Right lobe of liver (tissue), 6 donors: ENCODE data around the gene PROB1. TPM values are rescaled to one million over a fixed set of nuclear protein-coding genes. Genes with fewer than 3 reads are reported as not detected.

Source experiments
- ATAC-seq, 4 donors: fragments of 200-7000 bp; cut with Tn5 transposase; one replicate each; pipeline ENCODE4 v1.9.1; 2020; ENCODE audit warnings: mild to moderate bottlenecking in 4 of 4, moderate library complexity in 4 of 4
- DNase-seq, 3 donors: peaks; one replicate each; pipeline ENCODE4 v3.0.0-alpha.2; 2020
- H3K27ac ChIP-seq, 3 donors: fragments of 200-600 bp; one replicate each; pipeline ENCODE4 v1.8.0; 2022
- H3K27me3 ChIP-seq, 2 donors: fragments of 200-600 bp; one replicate each; pipeline ENCODE4 v1.8.0; 2022
- H3K36me3 ChIP-seq, 4 donors: fragments of 200-600 bp; sonication (generic) in 1 of 4; one replicate each; pipeline versions ENCODE4 v1.5.1 to v1.8.0; 2017 to 2022; ENCODE audit warnings: control low read depth in 1 of 4
- H3K4me1 ChIP-seq, 4 donors: fragments of 200-600 bp; sonication (generic) in 1 of 4; one replicate each; pipeline versions ENCODE4 v1.5.1 to v1.8.0; 2017 to 2022; ENCODE audit warnings: control low read depth in 1 of 4
- H3K4me3 ChIP-seq, 3 donors: fragments of 200-600 bp; one replicate each; pipeline ENCODE4 v1.8.0; 2022
- H3K9me3 ChIP-seq, 4 donors: fragments of 200-600 bp; sonication (generic) in 1 of 4; one replicate each; pipeline versions ENCODE4 v1.5.1 to v1.8.0; 2017 to 2022; ENCODE audit warnings: control low read depth in 1 of 4
- POLR2A ChIP-seq: fragments of 450-650 bp; IDR thresholded peaks from one replicate; pipeline ENCODE4 v1.6.1; 2017; ENCODE audit warnings: antibody characterized with exemption, mild to moderate bottlenecking
- WGBS: methylation state at CpG from one replicate; pipeline ENCODE4 v1.1.6; 2018; ENCODE audit warnings: low coverage, low lambda C conversion rate; ENCODE audit not compliant: insufficient coverage; ENCODE audit errors: missing lambda C conversion rate; 5-methylcytosine and 5-hydroxymethylcytosine counted together
- intact Hi-C, 2 donors: fragments of 100-400 bp; cut with DNase I; formaldehyde crosslinking; loops; one replicate each; pipeline versions ENCODE4 v1.11.2 to v1.14.1; 2022
- total RNA-seq, 6 experiments: library from RNA; depleted of rRNA in 2 of 6; stranded (reverse); fragments of >200 nt in 2 of 6; fragmentation: NEBNext Ultra II Directional in 3 of 6; extraction: Animal tissue kit (Norgen Biotek cat#: 25700) in 3 of 6; gene quantifications; one replicate each; pipeline versions ENCODE4 v1.1.0 to v1.2.4, GENCODE V29; 2016 to 2023
- TF ChIP-seq, protein P1 (sequence below), 4 donors: fragments of 200-600 bp in 3 of 4; fragments of 450-650 bp in 1 of 4; IDR thresholded peaks; one replicate each; pipeline versions ENCODE4 v1.5.1 to v1.8.0; 2016 to 2022; ENCODE audit warnings: antibody characterized with exemption in 4 of 4, mild to moderate bottlenecking in 2 of 4
- donor health status: DM: no; HTN: yes; CAD: no.
- donor health status: DM: no; HTN: no; CAD: no.
- donor health status: DM: no; HTN: no; CAD: no.
- donor health status: DM: no; HTN: yes; CAD: no.
- donor health status: DM: no; HTN: yes; CAD: no.

Gene PROB1
- total RNA-seq, 6 experiments from 2014 or later, result 0.25 to 0.51 (median 0.41) TPM

DNA sequence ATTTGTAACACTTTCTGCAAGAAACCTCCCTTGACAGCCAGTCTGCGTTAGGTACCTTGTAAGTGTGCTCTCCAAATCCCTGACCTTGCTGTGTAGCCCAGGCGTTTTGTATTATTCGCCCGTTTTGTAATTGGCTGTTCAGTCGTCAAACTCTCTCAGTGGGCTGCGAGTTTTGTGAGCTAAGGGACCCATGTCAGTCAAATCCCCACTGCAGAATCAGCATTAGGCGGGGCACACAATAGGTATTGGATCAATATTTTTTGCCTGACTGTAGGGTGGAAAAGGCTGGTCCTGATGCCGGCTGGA lies 43.8 kb upstream of the PROB1 start:
- no peak for ATAC-seq

DNA sequence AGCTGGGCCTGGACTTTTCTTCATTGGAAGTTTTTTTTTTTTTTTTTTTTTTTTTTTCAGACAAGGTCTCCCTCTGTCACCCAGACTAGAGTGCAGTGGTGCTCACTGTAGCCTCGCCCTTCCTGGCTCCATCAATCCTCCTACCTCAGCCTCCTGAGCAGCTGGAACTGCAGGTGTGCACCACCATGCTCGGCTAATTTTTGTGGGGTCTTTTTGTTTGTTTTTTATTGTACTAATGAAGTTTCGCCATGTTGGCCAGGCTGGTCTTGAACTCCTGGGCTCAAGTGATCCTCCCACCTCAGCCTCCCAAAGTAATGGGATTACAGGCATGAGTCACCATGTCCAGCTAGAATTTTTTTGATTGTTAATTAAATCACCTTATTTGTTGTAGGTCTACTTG lies 40.8 kb upstream of the PROB1 start:
- H3K36me3 ChIP-seq, result no peaks in the 10 kb centered on the region
- H3K4me1 ChIP-seq, result peaks cover 0 to 3% (median under 1%) of the 10 kb centered on the region in 4 donors
- no peak overlapping the region for H3K4me3 ChIP-seq
- no peaks in the 10 kb centered on the region for H3K27me3 ChIP-seq
- no peaks in the 10 kb centered on the region for H3K9me3 ChIP-seq
- WGBS, result 75% methylated on average over 1 of the region's 3 CpGs
- DNase-seq (no peak), ATAC-seq (no peak)
- intact Hi-C loops, result no loop called here
- no peak overlapping the region for H3K27ac ChIP-seq
- TF ChIP-seq, protein P1, sequence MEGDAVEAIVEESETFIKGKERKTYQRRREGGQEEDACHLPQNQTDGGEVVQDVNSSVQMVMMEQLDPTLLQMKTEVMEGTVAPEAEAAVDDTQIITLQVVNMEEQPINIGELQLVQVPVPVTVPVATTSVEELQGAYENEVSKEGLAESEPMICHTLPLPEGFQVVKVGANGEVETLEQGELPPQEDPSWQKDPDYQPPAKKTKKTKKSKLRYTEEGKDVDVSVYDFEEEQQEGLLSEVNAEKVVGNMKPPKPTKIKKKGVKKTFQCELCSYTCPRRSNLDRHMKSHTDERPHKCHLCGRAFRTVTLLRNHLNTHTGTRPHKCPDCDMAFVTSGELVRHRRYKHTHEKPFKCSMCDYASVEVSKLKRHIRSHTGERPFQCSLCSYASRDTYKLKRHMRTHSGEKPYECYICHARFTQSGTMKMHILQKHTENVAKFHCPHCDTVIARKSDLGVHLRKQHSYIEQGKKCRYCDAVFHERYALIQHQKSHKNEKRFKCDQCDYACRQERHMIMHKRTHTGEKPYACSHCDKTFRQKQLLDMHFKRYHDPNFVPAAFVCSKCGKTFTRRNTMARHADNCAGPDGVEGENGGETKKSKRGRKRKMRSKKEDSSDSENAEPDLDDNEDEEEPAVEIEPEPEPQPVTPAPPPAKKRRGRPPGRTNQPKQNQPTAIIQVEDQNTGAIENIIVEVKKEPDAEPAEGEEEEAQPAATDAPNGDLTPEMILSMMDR (IDR thresholded peaks at IDR 0.05), result no peak
- TF ChIP-seq POLR2A, result no peak

More for the DNA sequence above, 43.8 kb upstream of the PROB1 start:
- intact Hi-C loops, result no loop called here
- Histone ChIP-seq H3K36me3 (no peaks in the 10 kb centered on the region), H3K4me1 (peaks cover 0 to 3% (median under 1%) of the 10 kb centered on the region in 4 donors), H3K27me3 (no peaks in the 10 kb centered on the region), H3K27ac (no peak overlapping the region), H3K4me3 (peak overlapping the region; percentile 66 to 94 (median 76)), H3K9me3 (no peaks in the 10 kb centered on the region)
- TF ChIP-seq, protein P1 (IDR thresholded peaks at IDR 0.05), result no peak
- TF ChIP-seq POLR2A, result no peak
- 24% methylated on average over 4 of the region's 8 CpGs for WGBS
- DNase-seq, result peak in 1 of 3 donors; percentile 32

DNA sequence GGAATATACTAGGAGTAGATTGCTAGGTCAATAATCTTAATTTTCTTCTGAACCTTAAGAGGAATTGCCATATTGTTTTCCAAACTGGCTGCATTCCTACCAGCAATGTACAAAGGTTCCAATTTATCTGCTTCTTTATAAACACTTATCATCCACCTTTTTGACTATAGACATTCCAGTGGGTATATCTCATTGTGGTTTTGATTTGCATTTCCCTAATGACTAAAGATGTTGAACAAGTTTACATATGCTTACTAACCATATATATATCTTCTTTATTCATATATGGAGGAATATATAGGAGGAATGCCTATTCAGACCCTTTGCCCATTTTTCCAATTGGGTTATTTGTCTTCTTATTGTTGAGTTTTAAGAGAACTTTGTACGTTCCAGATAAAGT lies 36.8 kb upstream of the PROB1 start:
- TF ChIP-seq, protein P1 (IDR thresholded peaks at IDR 0.05), result no peak
- no peak for TF ChIP-seq POLR2A
- WGBS, result 91% methylated on average over 1 of the region's 1 CpG
- H3K36me3 ChIP-seq, result no peaks in the 10 kb centered on the region

DNA sequence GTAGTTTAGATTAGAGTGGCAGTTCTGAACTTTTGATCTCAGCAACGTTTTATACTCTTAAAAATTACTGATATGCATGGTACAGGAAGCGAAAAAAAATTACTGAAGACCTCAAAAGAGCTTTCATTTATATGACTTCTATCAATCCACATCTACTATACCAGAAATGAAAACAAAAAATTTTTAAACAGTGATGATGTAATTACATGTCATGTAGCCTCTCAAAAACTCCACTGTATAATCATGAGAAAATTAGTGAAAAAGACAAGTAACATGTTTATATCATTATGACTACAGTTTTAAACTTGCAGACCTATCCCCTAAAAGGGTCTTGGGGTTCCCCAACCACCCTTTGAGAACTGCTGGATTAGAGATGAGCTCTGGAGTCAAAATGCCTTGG lies 35.1 kb upstream of the PROB1 start:
- no peak overlapping the region for H3K4me3 ChIP-seq
- no peaks in the 10 kb centered on the region for H3K4me1 ChIP-seq
- H3K9me3 ChIP-seq, result no peaks in the 10 kb centered on the region
- no peak for TF ChIP-seq POLR2A
- TF ChIP-seq, protein P1 (IDR thresholded peaks at IDR 0.05), result no peak
- no peaks in the 10 kb centered on the region for H3K27me3 ChIP-seq
- WGBS, result 79% methylated on average over 2 of the region's 2 CpGs
- no peak overlapping the region for H3K27ac ChIP-seq
- no peaks in the 10 kb centered on the region for H3K36me3 ChIP-seq
- intact Hi-C loops, result no loop called here
- DNase-seq, result no peak
- ATAC-seq, result no peak

More for the DNA sequence above, 36.8 kb upstream of the PROB1 start:
- intact Hi-C loops, result no loop called here
- H3K27ac ChIP-seq, result no peak overlapping the region
- no peaks in the 10 kb centered on the region for H3K27me3 ChIP-seq
- no peak for ATAC-seq
- H3K4me3 ChIP-seq, result no peak overlapping the region
- H3K9me3 ChIP-seq, result no peaks in the 10 kb centered on the region
- no peaks in the 10 kb centered on the region for H3K4me1 ChIP-seq
- no peak for DNase-seq
